ENCODE results near the gene ING2.

ING2 gene

GRCh38 chr4:183499801-183500200 is 5.1 kb upstream of the ING2 start:
- DNase-seq (ENCODE audit: low read depth), result no peak

- DNase-seq (ENCODE audit: low read depth), result peak; percentile 49
Observed at GRCh38 chr4:183503497-183504063, 1.3 kb upstream of the ING2 start.

GRCh38 chr4:183504064-183504929 is 561 bp upstream of the ING2 start:
- DNase-seq (ENCODE audit: low read depth), result peak; percentile 82

GRCh38 chr4:183505611-183506388 is 942 bp downstream of the ING2 start:
- DNase-seq (ENCODE audit: low read depth), result peak; percentile 56

DNA sequence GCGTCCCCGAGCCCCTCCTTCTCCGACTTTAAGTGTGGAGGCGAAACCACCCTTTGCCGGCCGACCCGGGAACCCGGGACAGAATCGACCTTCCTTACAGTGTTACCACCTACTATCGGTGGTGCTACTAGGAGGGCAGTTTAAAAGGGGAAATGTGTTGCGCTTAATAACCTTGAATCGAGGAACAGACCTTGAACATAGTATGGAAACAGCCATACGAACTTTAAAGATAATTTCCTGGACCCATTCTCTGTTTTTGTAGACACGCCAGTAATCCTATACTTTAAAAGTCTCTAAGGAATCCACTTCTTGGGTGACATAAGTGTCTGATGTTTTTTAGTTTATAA is 1.5 kb downstream of the ING2 start:
- DNase-seq (ENCODE audit: low read depth), result no peak

DNA sequence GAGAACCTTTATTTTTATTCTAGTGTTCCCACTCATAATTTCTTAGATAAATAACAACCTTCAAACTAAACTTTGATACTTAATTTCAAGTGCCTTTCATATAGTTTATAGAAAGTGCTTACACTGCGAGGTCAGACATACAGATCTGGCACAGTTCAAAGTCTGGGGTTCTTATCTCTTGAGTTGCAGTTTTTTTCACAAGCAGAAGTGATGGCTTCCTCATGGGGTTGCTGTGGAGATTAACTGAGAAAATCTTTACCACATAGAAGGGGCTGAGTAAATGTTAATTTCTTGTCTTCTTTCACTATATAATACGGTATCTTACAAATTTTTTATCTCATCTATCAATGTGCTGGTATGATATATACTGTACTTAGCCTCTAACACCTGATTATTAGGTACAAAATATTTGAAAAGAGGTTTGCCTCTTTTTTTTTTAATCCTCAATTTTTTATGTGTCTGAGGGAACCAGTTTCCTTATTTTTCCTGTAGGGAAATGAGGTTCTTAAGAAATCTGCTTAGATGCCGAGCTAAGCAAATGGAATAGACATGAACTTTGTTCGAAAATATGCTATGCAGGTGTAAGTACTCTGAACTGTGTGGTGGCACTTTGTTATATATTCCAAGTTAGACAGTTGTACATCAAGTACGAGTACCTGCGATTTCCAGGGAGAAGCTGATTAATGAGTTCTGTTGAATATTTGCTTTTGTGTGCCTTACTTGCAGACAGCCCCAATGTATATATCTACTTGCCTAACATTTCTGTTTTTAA is 3.3 kb downstream of the ING2 start:
- no peak for DNase-seq (ENCODE audit: low read depth)

- DNase-seq (ENCODE audit: low read depth), result no peak
Observed at GRCh38 chr4:183508697-183509335, 4.0 kb downstream of the ING2 start.

- no peak for DNase-seq (ENCODE audit: low read depth)
Observed at GRCh38 chr4:183515411-183515810, 10.6 kb downstream of the ING2 start.

GRCh38 chr4:183517194-183517593 is 12.3 kb downstream of the ING2 start:
- DNase-seq (ENCODE audit: low read depth), result no peak

DNA sequence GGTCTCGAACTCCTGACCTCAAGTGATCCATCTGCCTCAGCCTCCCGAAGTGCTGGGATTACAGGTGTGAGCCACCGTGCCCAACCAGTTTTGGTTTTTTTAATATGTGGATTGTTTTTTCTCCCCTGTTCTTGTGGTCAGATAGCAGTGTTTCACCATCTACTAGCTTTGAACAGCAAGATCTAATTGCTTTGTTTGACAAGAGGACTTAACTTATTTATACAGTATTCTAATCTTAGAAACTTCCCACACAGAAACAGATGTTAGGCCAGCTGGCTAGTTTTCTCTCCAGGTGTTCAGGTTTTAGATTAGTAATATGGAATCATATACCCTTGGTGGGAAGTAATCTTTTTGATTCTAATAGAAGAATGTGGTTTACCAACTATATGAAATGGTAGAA is 12.9 kb downstream of the ING2 start:
- no peak for DNase-seq (ENCODE audit: low read depth)

DNA sequence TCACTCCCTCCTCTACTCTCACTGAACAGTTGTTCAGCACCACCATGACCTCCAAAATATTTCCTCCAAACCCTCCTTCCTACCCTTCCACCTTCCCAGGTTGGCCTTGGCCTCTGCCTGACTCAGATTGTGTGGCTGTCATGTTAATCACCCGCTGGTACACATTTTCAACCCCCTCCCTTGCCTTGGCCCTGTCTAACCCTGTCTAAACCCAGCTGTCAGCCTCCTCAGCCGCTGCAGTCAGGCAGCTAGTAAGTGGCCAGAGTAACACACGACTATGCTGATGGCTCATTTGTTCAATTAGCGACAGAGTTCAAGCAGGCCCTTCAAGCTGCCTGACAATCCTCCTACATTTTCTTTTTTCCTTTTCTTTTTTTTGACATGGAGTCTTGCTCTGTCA is 18.0 kb downstream of the ING2 start:
- DNase-seq (ENCODE audit: low read depth), result no peak

GRCh38 chr4:183527326-183527725 is 22.5 kb downstream of the ING2 start:
- DNase-seq (ENCODE audit: low read depth), result no peak

DNA sequence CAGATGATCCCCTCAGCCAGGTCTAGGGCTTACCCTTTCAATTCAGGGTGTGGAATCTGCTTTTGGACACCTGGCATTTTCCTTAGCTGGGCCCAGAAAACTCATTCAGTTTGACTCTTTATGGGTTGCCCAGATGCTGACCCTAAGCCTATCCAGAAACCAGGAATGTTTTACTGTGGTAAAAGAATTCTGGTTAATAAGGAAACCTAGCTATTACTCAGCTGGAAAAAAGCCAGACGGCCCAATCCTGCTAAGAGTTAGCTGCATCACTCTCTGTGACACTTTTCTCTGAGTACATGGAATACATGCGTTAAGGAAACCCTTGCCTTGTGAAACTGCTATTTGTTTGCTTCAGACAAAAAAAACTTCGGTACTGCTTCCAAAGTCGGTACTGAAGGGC is 28.0 kb downstream of the ING2 start:
- DNase-seq (ENCODE audit: low read depth), result peak; percentile 44

GRCh38 chr4:183533698-183534097 is 28.8 kb downstream of the ING2 start:
- DNase-seq (ENCODE audit: low read depth), result no peak

DNA sequence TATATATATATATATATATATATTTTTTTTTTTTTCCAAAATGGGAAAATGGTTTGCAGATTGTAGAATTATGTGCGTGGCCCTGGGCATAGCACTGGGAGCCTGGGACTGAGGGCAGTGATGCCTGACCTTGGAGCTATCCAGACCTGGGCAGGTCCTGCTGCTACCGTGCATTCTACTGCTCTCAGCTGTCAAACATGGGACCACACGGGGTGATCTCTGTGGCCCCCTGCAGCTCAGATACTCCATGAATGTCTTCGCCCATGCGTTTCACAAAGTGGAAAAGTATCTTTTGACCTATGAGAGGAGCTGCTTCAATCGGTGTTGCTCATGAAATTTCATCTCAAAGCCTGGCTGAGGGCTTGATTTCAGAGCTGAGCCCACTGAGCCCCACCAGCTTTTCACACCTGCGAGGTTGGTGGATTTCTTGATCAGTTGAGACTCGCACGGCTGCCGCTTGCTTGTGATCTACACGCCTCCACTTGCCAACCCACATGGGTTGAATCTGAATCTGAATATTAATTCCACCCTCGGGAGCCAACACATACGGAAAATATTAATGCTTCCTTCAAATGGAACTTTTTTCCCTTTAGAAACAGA is 35.7 kb downstream of the ING2 start:
- DNase-seq (ENCODE audit: low read depth), result no peak

DNA sequence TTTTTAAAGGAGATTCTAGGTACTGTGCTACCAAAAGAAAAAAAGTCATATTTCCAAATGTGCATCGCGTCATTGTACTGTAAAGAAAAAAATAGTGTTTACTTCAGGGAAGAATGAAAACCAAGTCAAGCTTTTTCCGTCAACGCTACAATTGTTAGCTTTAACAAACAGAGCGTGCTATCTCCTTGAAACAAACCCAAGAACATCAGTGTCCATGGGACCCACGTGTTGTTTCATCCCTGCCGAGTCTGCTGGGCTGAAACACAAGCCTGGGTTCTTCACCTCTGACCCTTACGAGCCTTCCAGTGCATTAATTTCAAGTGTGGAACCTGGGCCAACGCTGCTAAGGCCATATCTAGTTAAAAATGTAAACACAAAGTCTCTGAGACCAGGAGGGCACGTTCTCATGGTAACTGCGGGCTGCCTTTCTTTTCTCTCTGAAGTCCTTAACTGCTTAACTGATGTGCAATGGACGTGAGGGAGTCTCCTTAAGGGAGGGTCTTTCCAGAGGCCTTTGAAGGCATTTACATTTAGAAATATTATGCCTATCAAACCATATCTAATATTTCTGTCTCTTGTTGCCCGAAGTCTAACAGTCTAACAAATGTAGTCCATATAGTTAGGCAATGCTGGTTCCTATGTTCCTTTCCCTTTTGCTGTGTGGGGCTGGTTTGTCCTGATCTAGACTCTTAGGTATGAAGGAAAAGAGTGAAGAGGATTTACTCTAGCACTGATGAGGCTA is 36.3 kb downstream of the ING2 start:
- DNase-seq (ENCODE audit: low read depth), result no peak

GRCh38 chr4:183541752-183542040 is 36.8 kb downstream of the ING2 start:
- DNase-seq (ENCODE audit: low read depth), result no peak

GRCh38 chr4:183543435-183543834 is 38.6 kb downstream of the ING2 start:
- no peak for DNase-seq (ENCODE audit: low read depth)

DNA sequence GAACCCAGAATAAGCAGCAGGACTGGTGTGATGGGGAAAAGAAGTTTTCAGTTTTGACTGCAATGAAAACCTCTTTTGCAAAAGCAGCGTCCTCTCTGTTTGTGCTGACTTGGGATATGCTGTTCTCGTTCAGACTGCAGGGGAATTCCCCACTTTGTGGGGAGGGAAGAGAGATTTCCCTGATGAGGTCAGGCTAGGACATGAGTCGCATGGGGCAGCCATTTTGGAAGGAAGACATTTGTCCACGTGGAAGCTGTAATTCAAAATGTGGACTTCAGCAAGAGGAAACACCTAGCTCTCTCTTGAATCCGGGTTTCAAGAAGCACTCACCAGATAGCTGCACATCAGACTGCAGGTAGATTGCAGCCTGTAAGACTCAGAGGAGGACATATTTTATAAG is 39.3 kb downstream of the ING2 start:
- no peak for DNase-seq (ENCODE audit: low read depth)

GRCh38 chr4:183546376-183546775 is 41.5 kb downstream of the ING2 start:
- DNase-seq (ENCODE audit: low read depth), result no peak

GRCh38 chr4:183548306-183548705 is 43.4 kb downstream of the ING2 start:
- no peak for DNase-seq (ENCODE audit: low read depth)

Data from HS-5 (cell line).